IMR-90 (cell line): ENCODE data around the gene TMEM86B.

Experiments used
- BHLHE40 ChIP-seq: fragments of 150-350 bp; IDR thresholded peaks from 2 replicates; pipeline ENCODE4 v1.6.1; 2016; ENCODE audit warnings: mild to moderate bottlenecking, low read depth, low read length
- CTCF ChIP-seq: conservative IDR thresholded peaks from 2 replicates; pipeline ENCODE4 v1.5.1; 2012; ENCODE audit warnings: mild to moderate bottlenecking, low read depth, low read length, improper control_type of control experiment
- ELK1 ChIP-seq: fragments of 150-350 bp; IDR thresholded peaks from 2 replicates; pipeline ENCODE4 v1.6.1; 2016; ENCODE audit warnings: low read depth, mild to moderate bottlenecking, low read length, moderate library complexity, borderline replicate concordance
- MAFK ChIP-seq: IDR thresholded peaks from 2 replicates; pipeline ENCODE4 v1.6.1; 2012; ENCODE audit warnings: low read depth, low read length, improper control_type of control experiment
- MXI1 ChIP-seq: IDR thresholded peaks from 2 replicates; pipeline ENCODE4 v1.6.1; 2012; ENCODE audit warnings: low read depth, mild to moderate bottlenecking, low read length, moderate library complexity, borderline replicate concordance
- POLR2A ChIP-seq: IDR thresholded peaks from 2 replicates; pipeline ENCODE4 v1.6.1; 2012; ENCODE audit warnings: mild to moderate bottlenecking, low read depth, low read length
- RFX5 ChIP-seq: IDR thresholded peaks from 2 replicates; pipeline ENCODE4 v1.8.0; 2012; ENCODE audit warnings: low read depth, mild to moderate bottlenecking, low read length, moderate library complexity
- USF2 ChIP-seq: fragments of 150-350 bp; IDR thresholded peaks from 2 replicates; pipeline ENCODE4 v1.6.1; 2017; ENCODE audit warnings: mild to moderate bottlenecking, antibody characterized with exemption, low read length, low read depth

- TF ChIP-seq CTCF (no peak), POLR2A (no peak), MAFK (no peak), ELK1 (no peak), MXI1 (no peak), RFX5 (no peak), USF2 (no peak), BHLHE40 (no peak)
These were observed at the start of gene TMEM86B for GRCh38 chr19:55228403-55229031.
